Sigmoid colon (tissue), 7 donors: ENCODE measurements around the gene CDC25B. TPM values are rescaled to one million over a fixed set of nuclear protein-coding genes. Genes with fewer than 3 reads are reported as not detected.
"Not testable (repeated sequence)": the region's sequence is repeated elsewhere in the genome, so short reads cannot be mapped to it uniquely, and the experiment has no call there.

Experiments used
- DNase-seq: peaks from one replicate; pipeline ENCODE4 v3.0.0-alpha.2; 2019
- H3K27ac ChIP-seq, 4 donors: fragments of 200-600 bp; sonication (generic); one replicate each; pipeline ENCODE4 v1.5.1; 2016 to 2019; ENCODE audit warnings: mild to moderate bottlenecking in 1 of 4
- H3K27me3 ChIP-seq, 3 donors: fragments of 200-600 bp; sonication (generic); one replicate each; pipeline ENCODE4 v1.5.1; 2019; ENCODE audit warnings: mild to moderate bottlenecking in 1 of 3
- H3K36me3 ChIP-seq, 4 donors: fragments of 200-600 bp; sonication (generic); one replicate each; pipeline ENCODE4 v1.5.1; 2016 to 2019
- H3K4me1 ChIP-seq, 4 donors: fragments of 200-600 bp; sonication (generic); one replicate each; pipeline ENCODE4 v1.5.1; 2017 to 2019
- H3K4me3 ChIP-seq, 4 donors: fragments of 200-600 bp; sonication (generic); one replicate each; pipeline ENCODE4 v1.5.1; 2017 to 2019; ENCODE audit warnings: mild to moderate bottlenecking in 2 of 4, moderate library complexity in 1 of 4
- H3K9me3 ChIP-seq, 4 donors: fragments of 200-600 bp in 3 of 4; sonication (generic) in 3 of 4; one replicate each; pipeline versions ENCODE4 v1.5.1 to v1.6.1; 2013 to 2019
- EP300 ChIP-seq, 4 donors: sonication (generic); formaldehyde crosslinking; IDR thresholded peaks; one replicate each; pipeline ENCODE4 v1.6.1; 2017; ENCODE audit warnings: antibody characterized with exemption in 4 of 4
- POLR2A ChIP-seq, 2 donors: fragments of 450-650 bp; IDR thresholded peaks; one replicate each; pipeline ENCODE4 v1.6.1; 2016; ENCODE audit warnings: antibody characterized with exemption in 2 of 2, mild to moderate bottlenecking in 2 of 2, moderate library complexity in 2 of 2
- POLR2AphosphoS5 ChIP-seq, 4 donors: sonication (generic); formaldehyde crosslinking; IDR thresholded peaks; one replicate each; pipeline ENCODE4 v1.6.1; 2017; ENCODE audit warnings: antibody characterized with exemption in 4 of 4
- WGBS, 2 donors: extraction: QIAGEN DNeasy Blood & Tissue Kit; methylation state at CpG; one replicate each; pipeline ENCODE4 v1.1.7; 2013; 5-methylcytosine and 5-hydroxymethylcytosine counted together
- intact Hi-C: fragments of 100-400 bp; cut with DNase I; formaldehyde crosslinking; loops from one replicate; pipeline ENCODE4 v1.15.1; 2023
- polyA plus RNA-seq, 3 donors: library from polyadenylated mRNA; stranded (reverse); fragments of 200-250 nt; gene quantifications; one replicate each; pipeline ENCODE4 v1.2.3, GENCODE V29; 2013
- total RNA-seq, 4 donors: library from RNA; depleted of rRNA; stranded (reverse); fragments of >200 nt; gene quantifications; one replicate each; pipeline ENCODE4 v1.1.0, GENCODE V29; 2016
- TF ChIP-seq, protein P1 (sequence below), 4 experiments: fragments of 450-650 bp in 3 of 4; fragments of 200-600 bp in 1 of 4; IDR thresholded peaks; one replicate each; pipeline ENCODE4 v1.5.1; 2016 to 2019; ENCODE audit warnings: antibody characterized with exemption in 4 of 4, mild to moderate bottlenecking in 3 of 4, moderate library complexity in 2 of 4
- donor health status: healthy with polysubstance abuse.
- donor health status: Bipolar disorder and iron deficiency.
- donor health status: healthy.

The CDC25B gene
- total and polyA plus RNA-seq, 7 donors: 12.5 to 65.8 (median 21.8) TPM

DNA sequence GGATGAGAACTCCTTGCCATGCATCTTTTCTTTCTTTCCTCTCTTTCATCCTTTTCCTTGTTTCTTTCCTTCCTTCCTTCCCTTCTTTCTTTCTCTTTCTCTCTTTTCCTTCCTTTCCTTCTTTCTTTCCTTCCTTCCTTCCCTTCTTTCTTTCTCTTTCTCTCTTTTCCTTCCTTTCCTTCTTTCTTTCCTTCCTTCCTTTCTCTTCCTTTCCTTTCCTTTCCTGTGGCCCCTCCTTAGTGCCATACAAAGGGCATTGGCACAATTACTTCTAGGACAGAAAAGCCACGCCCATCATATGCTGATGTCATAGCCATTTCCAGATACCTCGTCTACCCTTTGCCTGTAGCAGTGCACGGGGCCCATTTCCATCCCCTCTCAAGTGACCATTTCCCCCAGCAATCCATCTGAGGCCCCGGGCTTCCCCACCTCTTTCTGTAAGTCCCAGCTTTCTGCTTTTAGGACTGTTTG lies 7.4 kb upstream of the CDC25B start:
- Histone ChIP-seq H3K4me1 (peaks cover 0 to 32% (median 29%) of the 10 kb centered on the region in 4 donors), H3K36me3 (peaks cover 0 to 7% (median 0%) of the 10 kb centered on the region in 4 donors), H3K9me3 (no peaks in the 10 kb centered on the region), H3K27ac (peak overlapping the region in 1 of 4 donors; percentile 37), H3K4me3 (no peak overlapping the region), H3K27me3 (no peaks in the 10 kb centered on the region)
- 17 to 53% methylated on average over 4 of the region's 4 CpGs for WGBS, 2 donors
- TF ChIP-seq EP300 (IDR thresholded peaks at IDR 0.05) (no peak), POLR2A (IDR thresholded peaks at IDR 0.05) (no peak), POLR2AphosphoS5 (IDR thresholded peaks at IDR 0.05) (no peak)
- TF ChIP-seq, protein P1, sequence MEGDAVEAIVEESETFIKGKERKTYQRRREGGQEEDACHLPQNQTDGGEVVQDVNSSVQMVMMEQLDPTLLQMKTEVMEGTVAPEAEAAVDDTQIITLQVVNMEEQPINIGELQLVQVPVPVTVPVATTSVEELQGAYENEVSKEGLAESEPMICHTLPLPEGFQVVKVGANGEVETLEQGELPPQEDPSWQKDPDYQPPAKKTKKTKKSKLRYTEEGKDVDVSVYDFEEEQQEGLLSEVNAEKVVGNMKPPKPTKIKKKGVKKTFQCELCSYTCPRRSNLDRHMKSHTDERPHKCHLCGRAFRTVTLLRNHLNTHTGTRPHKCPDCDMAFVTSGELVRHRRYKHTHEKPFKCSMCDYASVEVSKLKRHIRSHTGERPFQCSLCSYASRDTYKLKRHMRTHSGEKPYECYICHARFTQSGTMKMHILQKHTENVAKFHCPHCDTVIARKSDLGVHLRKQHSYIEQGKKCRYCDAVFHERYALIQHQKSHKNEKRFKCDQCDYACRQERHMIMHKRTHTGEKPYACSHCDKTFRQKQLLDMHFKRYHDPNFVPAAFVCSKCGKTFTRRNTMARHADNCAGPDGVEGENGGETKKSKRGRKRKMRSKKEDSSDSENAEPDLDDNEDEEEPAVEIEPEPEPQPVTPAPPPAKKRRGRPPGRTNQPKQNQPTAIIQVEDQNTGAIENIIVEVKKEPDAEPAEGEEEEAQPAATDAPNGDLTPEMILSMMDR (IDR thresholded peaks at IDR 0.05): no peak
- DNase-seq: no peak
- intact Hi-C loops: loop anchor here (10.0 kb wide), 1 partner anchor 226 kb away; the partner anchor contains the start of gene RNF24

DNA sequence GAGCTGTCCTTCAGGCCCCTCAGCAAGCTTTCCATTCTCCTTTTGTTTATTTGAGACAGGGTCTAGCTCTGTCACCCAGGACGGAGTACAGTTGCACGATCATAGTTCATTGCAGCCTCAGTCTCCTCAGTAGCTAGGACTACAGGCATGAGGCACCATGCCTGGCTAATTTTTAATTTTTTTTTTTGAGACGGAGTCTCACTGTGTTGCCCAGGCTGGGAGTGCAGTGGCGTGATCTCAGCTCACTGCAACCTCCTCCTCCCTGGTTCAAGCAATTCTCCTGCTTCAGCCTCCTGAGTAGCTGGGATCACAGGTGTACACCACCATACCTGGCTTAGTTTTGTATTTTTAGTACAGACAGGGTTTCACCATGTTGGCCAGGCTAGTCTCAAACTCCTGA lies 6.9 kb upstream of the CDC25B start:
- intact Hi-C loops: loop anchor here (10.0 kb wide), 1 partner anchor 226 kb away; the partner anchor contains the start of gene RNF24
- 88 to 94% methylated on average over 4 of the region's 4 CpGs for WGBS, 2 donors

DNA sequence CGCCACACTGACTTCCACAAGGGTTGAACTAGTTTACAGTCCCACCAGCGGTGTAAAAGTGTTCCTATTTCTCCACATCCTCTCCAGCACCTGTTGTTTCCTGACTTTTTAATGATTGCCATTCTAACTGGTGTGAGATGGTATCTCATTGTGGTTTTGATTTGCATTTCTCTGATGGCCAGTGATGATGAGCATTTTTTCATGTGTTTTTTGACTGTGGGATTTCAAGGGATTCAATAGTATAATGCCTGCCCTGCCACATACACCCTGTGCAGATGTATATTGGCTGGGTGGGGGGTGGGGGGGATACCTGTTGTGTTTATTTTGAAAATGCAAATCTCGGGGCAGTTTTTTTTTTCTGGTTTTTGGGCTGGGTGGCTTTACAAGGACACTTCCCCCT lies 1.9 kb upstream of the CDC25B start:
- H3K4me3 ChIP-seq, H3K9me3 ChIP-seq, DNase-seq, H3K27me3 ChIP-seq, intact Hi-C loops, H3K36me3 ChIP-seq: not testable (repeated sequence)
- H3K27ac ChIP-seq: peak overlapping the region in 2 of 4 donors; percentile 99
- peaks cover 0 to 39% (median 35%) of the 10 kb centered on the region in 4 donors for H3K4me1 ChIP-seq
- 88 to 90% methylated on average over 1 to 3 of the region's 3 CpGs for WGBS, 2 donors

More for the DNA sequence above, 6.9 kb upstream of the CDC25B start:
- H3K36me3 ChIP-seq, DNase-seq, H3K27ac ChIP-seq, H3K27me3 ChIP-seq, H3K4me3 ChIP-seq, H3K9me3 ChIP-seq: not testable (repeated sequence)
- peaks cover 0 to 27% (median 24%) of the 10 kb centered on the region in 4 donors for H3K4me1 ChIP-seq

DNA sequence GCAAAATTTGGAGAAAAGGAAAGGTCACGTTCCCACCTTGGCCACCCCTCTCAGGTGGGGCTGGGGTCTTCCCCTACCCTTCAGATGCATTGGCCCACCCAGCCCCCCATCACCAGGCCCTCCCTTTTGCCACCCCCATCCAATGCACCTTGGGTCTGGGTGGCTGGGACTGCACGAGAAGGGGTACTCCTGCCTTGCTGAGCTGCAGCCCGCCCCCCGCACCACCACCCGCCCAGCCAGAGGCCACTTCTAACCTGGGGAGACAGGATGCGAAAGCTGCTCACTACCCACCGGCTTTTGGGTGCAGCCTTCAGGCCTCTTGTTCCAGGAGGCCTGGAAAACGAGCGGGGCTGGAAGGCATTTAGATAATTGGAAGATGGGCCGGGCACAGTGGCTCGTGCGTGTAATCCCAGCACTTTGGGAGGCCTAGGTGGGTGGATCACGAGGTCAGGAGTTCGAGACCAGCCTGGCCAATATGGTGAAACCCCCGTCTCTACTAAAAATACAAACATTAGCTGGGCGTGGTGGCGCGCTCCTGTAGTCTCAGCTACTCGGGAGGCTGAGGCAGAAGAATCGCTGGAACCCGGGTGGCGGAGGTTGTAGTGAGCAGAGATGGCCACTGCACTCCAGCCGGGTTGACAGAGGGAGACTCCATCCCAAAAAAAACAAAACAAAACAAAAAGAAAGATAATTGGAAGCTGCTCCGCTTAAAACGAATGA lies 1.2 kb upstream of the CDC25B start:
- TF ChIP-seq POLR2A (IDR thresholded peaks at IDR 0.05) (no peak), EP300 (IDR thresholded peaks at IDR 0.05) (no peak), POLR2AphosphoS5 (IDR thresholded peaks at IDR 0.05) (no peak)
- TF ChIP-seq, protein P1 (IDR thresholded peaks at IDR 0.05): no peak
- peak overlapping the region; percentile 96 to 99 (median 98) for H3K27ac ChIP-seq
- peaks cover 0 to 13% (median 4%) of the 10 kb centered on the region in 4 donors for H3K36me3 ChIP-seq
- no peak for DNase-seq
- intact Hi-C loops: no loop called here
- 83 to 90% methylated on average over 25 of the region's 25 CpGs for WGBS, 2 donors
- H3K4me1 ChIP-seq: peaks cover 0 to 46% (median 42%) of the 10 kb centered on the region in 4 donors
- H3K9me3 ChIP-seq: no peaks in the 10 kb centered on the region
- peak overlapping the region; percentile 44 to 79 (median 70) for H3K4me3 ChIP-seq
- H3K27me3 ChIP-seq: no peaks in the 10 kb centered on the region

DNA sequence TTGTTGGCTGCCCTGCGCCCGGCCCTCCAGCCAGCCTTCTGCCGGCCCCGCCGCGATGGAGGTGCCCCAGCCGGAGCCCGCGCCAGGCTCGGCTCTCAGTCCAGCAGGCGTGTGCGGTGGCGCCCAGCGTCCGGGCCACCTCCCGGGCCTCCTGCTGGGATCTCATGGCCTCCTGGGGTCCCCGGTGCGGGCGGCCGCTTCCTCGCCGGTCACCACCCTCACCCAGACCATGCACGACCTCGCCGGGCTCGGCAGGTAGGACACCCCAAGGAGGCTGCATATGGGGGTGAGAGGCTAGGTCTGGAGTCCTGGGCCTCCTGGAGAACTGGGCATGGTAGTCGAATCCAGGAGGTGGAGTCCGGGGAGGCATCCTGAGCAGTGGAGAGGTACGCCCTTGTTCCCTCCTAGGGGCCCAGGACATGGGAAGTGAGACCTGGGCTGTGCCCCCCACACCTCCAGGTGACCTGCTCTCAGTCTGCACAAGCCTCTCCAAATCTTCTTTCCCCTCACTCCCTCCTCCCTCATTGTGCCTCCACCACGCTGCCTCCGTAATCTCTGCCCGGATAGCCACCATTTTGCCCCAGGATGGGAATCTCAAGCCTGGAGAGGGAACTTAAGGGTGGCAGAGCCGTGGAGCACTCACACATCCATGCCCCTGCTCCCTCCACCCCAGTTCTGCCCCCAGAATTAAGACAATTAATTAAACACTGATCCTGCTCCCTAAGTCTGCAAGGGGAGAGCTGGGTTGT lies 541 bp downstream of the CDC25B start:
- 13 to 16% methylated on average over 33 of the region's 33 CpGs for WGBS, 2 donors
- Histone ChIP-seq H3K9me3 (no peaks in the 10 kb centered on the region), H3K4me1 (peaks cover 0 to 50% (median 44%) of the 10 kb centered on the region in 4 donors), H3K4me3 (peak overlapping the region; percentile 44 to 79 (median 70)), H3K27ac (peak overlapping the region; percentile 96 to 99 (median 98)), H3K27me3 (no peaks in the 10 kb centered on the region), H3K36me3 (peaks cover 2 to 31% (median 19%) of the 10 kb centered on the region in 4 donors)
- intact Hi-C loops: loop anchor here (1.0 to 2.0 kb wide), 2 partner anchors 9 to 14 kb away; no protein-coding TSS in a partner anchor
- no peak for DNase-seq
- no peak for TF ChIP-seq POLR2AphosphoS5 (IDR thresholded peaks at IDR 0.05)
- TF ChIP-seq, protein P1 (IDR thresholded peaks at IDR 0.05): no peak
- no peak for TF ChIP-seq EP300 (IDR thresholded peaks at IDR 0.05)
- no peak for TF ChIP-seq POLR2A (IDR thresholded peaks at IDR 0.05)
